Measurements from ENCODE around the gene PHLPP1.

The PHLPP1 gene

DNA sequence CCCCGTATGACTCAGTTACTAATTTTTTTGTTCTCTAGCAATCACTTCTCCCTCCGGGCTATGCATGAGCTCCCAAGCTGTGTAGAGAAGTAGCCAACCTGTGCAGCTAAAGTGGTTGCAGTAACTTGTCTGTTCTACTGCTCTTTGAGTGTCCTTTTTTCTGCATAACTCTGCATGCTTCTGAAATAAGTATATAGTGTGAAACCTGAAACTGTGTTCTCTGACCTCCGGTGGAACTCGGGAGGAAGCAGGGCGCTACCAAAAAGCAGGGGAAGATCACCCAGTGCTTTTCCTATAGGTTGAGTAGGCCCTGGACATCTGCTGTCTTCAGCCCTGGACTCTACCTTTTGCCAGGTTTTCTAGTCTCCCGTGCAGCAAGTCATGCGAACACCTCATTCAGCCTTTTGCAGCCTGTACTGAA, 47.8 kb downstream of the PHLPP1 start (continued):
- TF ChIP-seq, protein P1, sequence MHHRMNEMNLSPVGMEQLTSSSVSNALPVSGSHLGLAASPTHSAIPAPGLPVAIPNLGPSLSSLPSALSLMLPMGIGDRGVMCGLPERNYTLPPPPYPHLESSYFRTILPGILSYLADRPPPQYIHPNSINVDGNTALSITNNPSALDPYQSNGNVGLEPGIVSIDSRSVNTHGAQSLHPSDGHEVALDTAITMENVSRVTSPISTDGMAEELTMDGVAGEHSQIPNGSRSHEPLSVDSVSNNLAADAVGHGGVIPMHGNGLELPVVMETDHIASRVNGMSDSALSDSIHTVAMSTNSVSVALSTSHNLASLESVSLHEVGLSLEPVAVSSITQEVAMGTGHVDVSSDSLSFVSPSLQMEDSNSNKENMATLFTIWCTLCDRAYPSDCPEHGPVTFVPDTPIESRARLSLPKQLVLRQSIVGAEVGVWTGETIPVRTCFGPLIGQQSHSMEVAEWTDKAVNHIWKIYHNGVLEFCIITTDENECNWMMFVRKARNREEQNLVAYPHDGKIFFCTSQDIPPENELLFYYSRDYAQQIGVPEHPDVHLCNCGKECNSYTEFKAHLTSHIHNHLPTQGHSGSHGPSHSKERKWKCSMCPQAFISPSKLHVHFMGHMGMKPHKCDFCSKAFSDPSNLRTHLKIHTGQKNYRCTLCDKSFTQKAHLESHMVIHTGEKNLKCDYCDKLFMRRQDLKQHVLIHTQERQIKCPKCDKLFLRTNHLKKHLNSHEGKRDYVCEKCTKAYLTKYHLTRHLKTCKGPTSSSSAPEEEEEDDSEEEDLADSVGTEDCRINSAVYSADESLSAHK (tag by site-specific recombination; IDR thresholded peaks at IDR 0.05) = no peak
- TF ChIP-seq ZNF791 (tag by site-specific recombination; IDR thresholded peaks at IDR 0.05) (no peak), MYNN (tag by site-specific recombination; IDR thresholded peaks at IDR 0.05; ENCODE audit: borderline replicate concordance) (no peak), ZNF624 (tag by site-specific recombination; IDR thresholded peaks at IDR 0.05) (no peak), ZSCAN16 (tag by site-specific recombination; IDR thresholded peaks at IDR 0.05) (no peak), ZNF571 (tag by site-specific recombination; IDR thresholded peaks at IDR 0.05) (no peak), ZNF830 (tag by site-specific recombination; IDR thresholded peaks at IDR 0.05; ENCODE audit: low read depth) (no peak), ZBTB1 (tag by site-specific recombination; IDR thresholded peaks at IDR 0.05) (no peak), ZNF221 (tag by site-specific recombination; IDR thresholded peaks at IDR 0.05; ENCODE audit: borderline replicate concordance) (no peak), ZNF433 (tag by site-specific recombination; IDR thresholded peaks at IDR 0.05; ENCODE audit: low read depth) (no peak)
- TF ChIP-seq, protein P2, sequence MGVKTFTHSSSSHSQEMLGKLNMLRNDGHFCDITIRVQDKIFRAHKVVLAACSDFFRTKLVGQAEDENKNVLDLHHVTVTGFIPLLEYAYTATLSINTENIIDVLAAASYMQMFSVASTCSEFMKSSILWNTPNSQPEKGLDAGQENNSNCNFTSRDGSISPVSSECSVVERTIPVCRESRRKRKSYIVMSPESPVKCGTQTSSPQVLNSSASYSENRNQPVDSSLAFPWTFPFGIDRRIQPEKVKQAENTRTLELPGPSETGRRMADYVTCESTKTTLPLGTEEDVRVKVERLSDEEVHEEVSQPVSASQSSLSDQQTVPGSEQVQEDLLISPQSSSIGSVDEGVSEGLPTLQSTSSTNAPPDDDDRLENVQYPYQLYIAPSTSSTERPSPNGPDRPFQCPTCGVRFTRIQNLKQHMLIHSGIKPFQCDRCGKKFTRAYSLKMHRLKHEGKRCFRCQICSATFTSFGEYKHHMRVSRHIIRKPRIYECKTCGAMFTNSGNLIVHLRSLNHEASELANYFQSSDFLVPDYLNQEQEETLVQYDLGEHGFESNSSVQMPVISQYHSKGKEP (tag by site-specific recombination; IDR thresholded peaks at IDR 0.05) = peak; percentile 9; the same call in 1 of the 2 replicates
- TF ChIP-seq, protein P3, sequence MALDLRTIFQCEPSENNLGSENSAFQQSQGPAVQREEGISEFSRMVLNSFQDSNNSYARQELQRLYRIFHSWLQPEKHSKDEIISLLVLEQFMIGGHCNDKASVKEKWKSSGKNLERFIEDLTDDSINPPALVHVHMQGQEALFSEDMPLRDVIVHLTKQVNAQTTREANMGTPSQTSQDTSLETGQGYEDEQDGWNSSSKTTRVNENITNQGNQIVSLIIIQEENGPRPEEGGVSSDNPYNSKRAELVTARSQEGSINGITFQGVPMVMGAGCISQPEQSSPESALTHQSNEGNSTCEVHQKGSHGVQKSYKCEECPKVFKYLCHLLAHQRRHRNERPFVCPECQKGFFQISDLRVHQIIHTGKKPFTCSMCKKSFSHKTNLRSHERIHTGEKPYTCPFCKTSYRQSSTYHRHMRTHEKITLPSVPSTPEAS (tag by site-specific recombination; IDR thresholded peaks at IDR 0.05) = no peak
- TF ChIP-seq, protein P4, sequence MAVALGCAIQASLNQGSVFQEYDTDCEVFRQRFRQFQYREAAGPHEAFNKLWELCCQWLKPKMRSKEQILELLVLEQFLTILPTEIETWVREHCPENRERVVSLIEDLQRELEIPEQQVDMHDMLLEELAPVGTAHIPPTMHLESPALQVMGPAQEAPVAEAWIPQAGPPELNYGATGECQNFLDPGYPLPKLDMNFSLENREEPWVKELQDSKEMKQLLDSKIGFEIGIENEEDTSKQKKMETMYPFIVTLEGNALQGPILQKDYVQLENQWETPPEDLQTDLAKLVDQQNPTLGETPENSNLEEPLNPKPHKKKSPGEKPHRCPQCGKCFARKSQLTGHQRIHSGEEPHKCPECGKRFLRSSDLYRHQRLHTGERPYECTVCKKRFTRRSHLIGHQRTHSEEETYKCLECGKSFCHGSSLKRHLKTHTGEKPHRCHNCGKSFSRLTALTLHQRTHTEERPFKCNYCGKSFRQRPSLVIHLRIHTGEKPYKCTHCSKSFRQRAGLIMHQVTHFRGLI (tag by site-specific recombination; IDR thresholded peaks at IDR 0.05) = no peak

DNA sequence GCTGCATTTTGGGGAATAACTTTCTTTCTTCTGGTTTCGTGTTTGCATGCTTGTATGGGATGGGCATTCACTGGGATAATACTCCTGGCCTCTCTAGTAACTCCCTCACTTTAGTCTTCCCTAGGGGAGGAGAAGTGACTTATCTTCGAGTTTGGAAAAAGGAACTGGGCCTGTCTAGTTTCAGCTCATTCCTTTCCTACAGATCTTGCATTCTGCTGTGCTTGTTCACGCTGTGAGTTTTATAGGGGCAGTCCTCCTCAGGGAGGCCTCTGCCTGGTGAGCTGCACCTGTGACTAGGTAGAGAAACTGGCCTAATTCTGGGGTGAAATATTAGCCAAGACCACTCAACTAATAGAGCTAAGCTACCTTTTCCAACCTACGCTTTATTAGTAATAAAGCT, 50.9 kb downstream of the PHLPP1 start:
- Histone ChIP-seq H3K4me3 (ENCODE audit: low read depth, low read length) (no peak overlapping the region), H3K27ac (ENCODE audit: extremely low read depth, low read depth, low read length) (no peak overlapping the region), H3K9me3 (ENCODE audit: control insufficient read depth, insufficient read depth, low read depth, low read length) (no peaks in the 10 kb centered on the region), H3K36me3 (ENCODE audit: control insufficient read depth in 2 of 2, insufficient read depth in 1 of 2, low read length in 2 of 2) (no peaks in the 10 kb centered on the region; a peak in 1 of 3 replicates), H3K4me1 (ENCODE audit: control insufficient read depth, insufficient read depth, low read length) (peaks cover 27% of the 10 kb centered on the region)
- POLR2A ChIA-PET = interaction anchor here (1.0 kb wide), 1 partner anchor 9 kb away, joined by 3 read pairs; no protein-coding TSS in a partner anchor
- CTCF ChIA-PET = interaction anchor here (1.1 to 1.5 kb wide), 2 partner anchors 10 to 111 kb away, joined by 3 read pairs; no protein-coding TSS in a partner anchor
- TF ChIP-seq ZIC2 (tag by site-specific recombination; IDR thresholded peaks at IDR 0.05) = peak; percentile 51
- TF ChIP-seq, protein P5, sequence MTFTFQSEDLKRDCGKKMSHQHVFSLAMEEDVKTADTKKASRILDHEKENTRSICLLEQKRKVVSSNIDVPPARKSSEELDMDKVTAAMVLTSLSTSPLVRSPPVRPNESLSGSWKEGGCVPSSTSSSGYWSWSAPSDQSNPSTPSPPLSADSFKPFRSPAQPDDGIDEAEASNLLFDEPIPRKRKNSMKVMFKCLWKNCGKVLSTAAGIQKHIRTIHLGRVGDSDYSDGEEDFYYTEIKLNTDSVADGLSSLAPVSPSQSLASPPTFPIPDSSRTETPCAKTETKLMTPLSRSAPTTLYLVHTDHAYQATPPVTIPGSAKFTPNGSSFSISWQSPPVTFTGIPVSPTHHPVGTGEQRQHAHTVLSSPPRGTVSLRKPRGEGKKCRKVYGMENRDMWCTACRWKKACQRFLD (tag by site-specific recombination; IDR thresholded peaks at IDR 0.05) = no peak
- peak; percentile 41 for TF ChIP-seq IKZF3 (tag by site-specific recombination; IDR thresholded peaks at IDR 0.05)
